Inflammatory macrophage treated with lipopolysaccharide for 4 hours (primary cell): ENCODE data around the gene C10orf90.
A peak's percentile ranks its signal among the peaks of the same experiment; 100 is the strongest.

Experiments used
- DNase-seq: peaks from one replicate; pipeline ENCODE4 v3.0.0-alpha.2; 2020

Gene C10orf90

GRCh38 chr10:126634347-126634746 lies 36.1 kb downstream of the C10orf90 start:
- no peak for DNase-seq

- no peak for DNase-seq
Measured at GRCh38 chr10:126632705-126633104, 37.8 kb downstream of the C10orf90 start.

- DNase-seq: no peak
Measured at GRCh38 chr10:126629925-126630624, 40.4 kb downstream of the C10orf90 start.

GRCh38 chr10:126628746-126629145 lies 41.7 kb downstream of the C10orf90 start:
- no peak for DNase-seq

- no peak for DNase-seq
Measured at GRCh38 chr10:126621846-126622245, 48.6 kb downstream of the C10orf90 start.

DNA sequence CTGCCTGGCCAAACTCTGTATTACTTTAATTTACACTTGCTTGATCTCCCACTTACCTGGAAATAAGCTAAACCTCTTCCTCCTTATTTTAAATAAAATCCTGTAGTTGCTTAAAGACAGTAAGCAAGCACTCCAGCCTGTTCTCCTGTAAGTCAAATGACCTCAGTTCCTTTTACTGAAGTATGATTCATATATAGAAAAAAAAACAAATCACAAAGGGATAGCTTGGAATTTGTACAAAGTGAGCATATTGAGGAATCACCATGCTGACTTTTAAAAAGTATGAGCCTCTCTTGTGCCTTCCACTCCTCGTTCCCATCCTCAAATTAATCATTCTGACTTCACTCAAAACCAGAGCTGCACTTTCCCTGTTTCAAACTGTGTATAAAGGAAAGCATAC lies 52.0 kb downstream of the C10orf90 start:
- DNase-seq: no peak

DNA sequence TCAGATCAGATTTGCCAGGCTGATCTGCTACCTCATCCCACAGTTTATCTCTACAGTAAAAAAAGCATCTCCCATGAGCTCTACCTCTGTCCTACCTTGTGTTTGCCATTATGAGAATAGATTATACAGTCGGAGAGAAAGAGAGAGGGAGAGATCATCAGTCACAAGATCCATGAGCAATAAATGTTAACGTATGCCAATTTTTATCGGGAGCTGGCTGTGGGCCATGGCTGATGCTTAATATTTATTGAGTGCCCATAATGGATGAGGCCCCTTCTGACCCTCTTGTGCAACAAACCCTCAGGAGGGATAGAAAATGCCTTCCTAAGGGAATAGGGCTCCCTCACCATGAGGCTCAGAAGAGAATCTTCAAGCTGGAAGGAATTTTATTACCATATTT lies 52.8 kb downstream of the C10orf90 start:
- no peak for DNase-seq

GRCh38 chr10:126617208-126617607 lies 53.3 kb downstream of the C10orf90 start:
- DNase-seq: no peak

- no peak for DNase-seq
Measured at GRCh38 chr10:126616737-126617136, 53.8 kb downstream of the C10orf90 start.

GRCh38 chr10:126611303-126611702 lies 59.2 kb downstream of the C10orf90 start:
- no peak for DNase-seq

GRCh38 chr10:126609566-126609965 lies 60.9 kb downstream of the C10orf90 start:
- DNase-seq: no peak

- no peak for DNase-seq
Measured at GRCh38 chr10:126599949-126600682, 70.4 kb downstream of the C10orf90 start.

GRCh38 chr10:126598009-126598408 lies 72.5 kb downstream of the C10orf90 start:
- DNase-seq: peak; percentile 16

- DNase-seq: no peak
Measured at GRCh38 chr10:126597211-126597610, 73.3 kb downstream of the C10orf90 start.

DNA sequence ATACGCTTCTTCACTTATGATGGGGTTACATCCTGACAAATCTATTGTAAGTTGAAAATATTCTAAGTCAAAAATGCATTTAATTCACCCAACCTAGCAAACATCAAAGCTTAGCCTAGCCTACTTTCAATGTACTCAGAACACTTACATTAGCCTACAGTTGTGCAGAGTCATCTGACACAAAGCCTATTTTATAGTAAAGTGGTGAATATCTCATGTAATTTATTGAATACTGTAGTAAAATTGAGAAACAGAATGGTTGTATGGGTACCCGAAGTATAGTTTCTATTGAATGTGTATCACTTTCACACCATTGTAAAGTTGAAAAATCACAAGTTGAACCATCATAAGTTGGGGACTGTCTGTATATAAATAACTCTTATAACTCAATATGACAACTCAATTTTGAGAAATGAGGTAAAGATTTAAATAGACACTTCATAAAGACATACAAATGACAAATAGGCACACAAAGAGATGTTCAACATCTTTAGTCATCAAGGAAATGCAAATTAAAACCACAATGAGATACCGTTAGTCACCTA lies 73.9 kb downstream of the C10orf90 start:
- DNase-seq: no peak

- no peak for DNase-seq
Measured at GRCh38 chr10:126595160-126595559, 75.3 kb downstream of the C10orf90 start.

DNA sequence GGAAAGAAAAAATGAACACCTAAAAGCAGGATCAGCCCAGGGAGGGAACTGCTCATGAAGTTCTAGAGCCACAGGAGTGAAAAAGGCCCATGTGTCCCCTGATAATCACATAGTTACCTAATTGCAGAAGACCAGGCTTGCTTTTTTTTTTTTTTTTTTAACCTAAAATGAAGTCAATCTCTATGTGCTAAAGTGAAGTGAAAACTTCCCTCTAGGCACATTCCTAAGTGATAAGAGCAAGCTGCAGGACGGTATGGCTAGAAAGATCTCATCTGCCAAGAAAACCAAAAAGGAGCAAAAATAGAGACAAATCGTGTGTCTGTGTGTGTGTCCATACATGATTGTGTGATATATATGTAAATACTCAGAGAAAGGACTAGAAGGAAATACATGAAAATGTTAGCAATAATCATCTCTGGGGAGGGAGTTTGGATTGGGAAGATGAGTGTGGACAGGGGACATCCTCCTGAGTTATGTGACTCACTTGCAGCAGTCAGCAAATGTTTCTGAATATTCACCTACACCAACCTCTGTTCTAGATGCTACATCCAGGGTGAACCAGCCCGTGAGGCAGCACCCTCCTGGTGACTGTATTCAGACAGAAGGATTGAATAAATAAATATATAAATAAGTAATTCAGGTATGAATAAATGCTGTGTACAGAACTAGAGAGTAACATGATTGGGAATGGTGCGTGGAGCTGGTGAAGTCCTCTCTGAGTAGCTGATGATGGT lies 76.4 kb downstream of the C10orf90 start:
- no peak for DNase-seq

GRCh38 chr10:126592901-126593300 lies 77.6 kb downstream of the C10orf90 start:
- no peak for DNase-seq

GRCh38 chr10:126588024-126588423 lies 82.5 kb downstream of the C10orf90 start:
- no peak for DNase-seq

GRCh38 chr10:126586878-126587277 lies 83.6 kb downstream of the C10orf90 start:
- DNase-seq: no peak

- no peak for DNase-seq
Measured at GRCh38 chr10:126586128-126586527, 84.4 kb downstream of the C10orf90 start.

DNA sequence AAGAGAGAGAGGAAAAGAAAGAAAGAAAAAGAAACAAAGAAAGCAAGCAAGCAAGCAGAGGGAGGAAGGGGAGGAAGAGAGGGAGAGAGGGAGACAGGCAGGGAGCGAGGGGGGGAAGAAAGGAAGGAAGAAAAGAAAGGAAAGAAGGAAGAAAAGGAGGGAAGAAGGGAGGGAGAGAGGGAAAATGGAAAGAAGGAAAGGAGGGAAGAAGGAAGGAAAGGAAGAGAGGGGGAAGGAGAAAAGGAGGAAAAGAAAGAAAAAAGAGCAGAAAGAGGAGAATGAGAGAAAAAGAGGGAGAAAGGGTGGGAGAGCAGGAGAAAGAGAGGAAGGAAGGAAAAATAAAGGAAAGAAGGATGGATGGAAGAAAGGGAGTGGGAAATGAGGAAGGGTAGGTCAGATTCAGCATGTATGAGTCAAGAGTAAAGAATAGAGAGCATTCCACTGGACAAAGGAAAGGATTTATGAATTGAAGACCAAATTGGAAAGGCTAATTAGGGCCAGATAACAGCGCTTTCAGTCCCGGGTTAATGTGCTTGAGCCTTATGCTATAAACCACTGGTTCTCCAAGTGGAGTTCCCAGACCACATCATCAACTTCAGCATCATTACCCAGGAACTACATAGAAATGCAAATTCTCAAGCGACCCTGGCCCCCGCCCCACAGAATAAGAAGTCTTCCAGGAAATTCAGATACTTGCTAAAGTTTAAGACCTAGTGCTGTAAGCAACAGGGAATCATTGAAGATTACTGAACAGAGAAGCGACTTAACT lies 85.1 kb downstream of the C10orf90 start:
- no peak for DNase-seq

DNA sequence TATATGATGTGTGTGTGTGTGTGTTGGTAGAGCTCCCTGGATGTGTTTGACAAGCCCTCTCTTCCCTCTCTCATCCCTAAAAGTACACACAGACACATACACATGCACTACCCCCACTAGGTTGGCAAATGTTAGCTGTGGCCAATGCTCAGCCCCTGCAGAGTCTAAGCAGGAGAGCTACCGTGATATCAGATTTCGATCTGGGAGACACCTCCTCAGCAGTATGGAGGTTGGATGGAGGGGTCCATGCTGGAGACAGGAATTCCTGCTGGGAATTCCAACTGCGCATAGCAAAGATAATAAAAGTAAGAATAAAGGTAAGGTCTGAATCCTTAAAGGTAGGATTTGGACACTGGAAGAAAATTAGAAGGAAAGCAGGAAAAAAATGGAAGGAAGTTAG lies 85.7 kb downstream of the C10orf90 start:
- no peak for DNase-seq
